ENCODE data around the gene ADAMTSL4.
A peak's percentile ranks its signal among the peaks of the same experiment; 100 is the strongest.

ADAMTSL4 gene
- 0 to 0.11 (median 0) reads per million in 3 experiments for total RNA-seq

- DNase-seq: no peak
Measured at GRCh38 chr1:150548632-150549495, at the start of gene ADAMTSL4. TSS of gene ADAMTSL4 (plus strand) at chr1:150549408. CDS start at chr1:150552289, 2,881 bp downstream.

- no peak for DNase-seq
Measured at GRCh38 chr1:150505431-150505830, 43.8 kb upstream of the ADAMTSL4 start.

DNA sequence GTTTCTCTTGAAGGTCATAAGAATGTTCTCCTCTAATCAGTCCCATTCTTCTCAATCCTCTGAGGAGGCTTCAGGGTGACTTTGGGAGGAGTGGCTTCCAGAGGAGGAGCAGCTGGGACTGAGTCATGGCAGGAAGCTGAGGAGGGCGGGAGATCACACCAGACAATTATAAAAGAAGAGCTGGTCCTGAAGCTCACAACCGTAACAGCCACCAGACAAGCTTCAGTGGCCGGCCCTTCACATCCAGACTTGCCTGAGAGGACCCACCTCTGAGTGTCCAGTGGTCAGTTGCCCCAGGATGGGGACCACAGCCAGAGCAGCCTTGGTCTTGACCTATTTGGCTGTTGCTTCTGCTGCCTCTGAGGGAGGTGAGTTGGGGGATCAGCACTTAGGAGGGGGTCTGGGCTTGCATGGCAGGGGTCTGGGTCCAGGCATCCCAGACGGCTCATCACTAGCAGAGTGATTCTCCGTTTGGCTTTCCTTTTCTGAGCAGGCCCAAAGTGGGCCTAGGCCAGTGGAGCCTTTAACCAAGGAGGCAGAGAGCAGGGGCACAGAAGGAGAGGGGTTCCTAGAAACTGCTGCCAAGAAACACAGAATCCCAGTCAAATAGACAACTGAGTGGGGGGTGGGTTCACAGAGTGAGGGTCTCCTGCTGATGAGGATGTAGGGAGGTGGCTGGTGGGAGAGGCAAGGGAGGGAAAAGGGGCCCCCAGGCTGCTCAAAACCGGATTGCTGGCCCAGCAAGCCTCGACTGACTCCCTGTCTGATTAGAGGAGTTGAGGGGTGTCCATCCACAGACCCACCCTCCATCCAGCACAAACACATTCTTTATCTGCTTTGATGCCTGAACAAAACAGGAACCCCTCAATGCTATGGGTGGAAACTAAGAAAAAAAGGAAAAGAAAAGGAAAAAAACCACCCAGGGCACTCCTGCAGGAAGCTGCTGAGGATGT lies 41.0 kb upstream of the ADAMTSL4 start, which contains the start of gene ECM1:
TSS of gene ECM1 (plus strand) at position 198 of the 953 bp plus-strand sequence. CDS start at position 299, 101 bp downstream.
- no peak for DNase-seq

- DNase-seq: no peak
Measured at GRCh38 chr1:150508982-150509381, 40.2 kb upstream of the ADAMTSL4 start.

DNA sequence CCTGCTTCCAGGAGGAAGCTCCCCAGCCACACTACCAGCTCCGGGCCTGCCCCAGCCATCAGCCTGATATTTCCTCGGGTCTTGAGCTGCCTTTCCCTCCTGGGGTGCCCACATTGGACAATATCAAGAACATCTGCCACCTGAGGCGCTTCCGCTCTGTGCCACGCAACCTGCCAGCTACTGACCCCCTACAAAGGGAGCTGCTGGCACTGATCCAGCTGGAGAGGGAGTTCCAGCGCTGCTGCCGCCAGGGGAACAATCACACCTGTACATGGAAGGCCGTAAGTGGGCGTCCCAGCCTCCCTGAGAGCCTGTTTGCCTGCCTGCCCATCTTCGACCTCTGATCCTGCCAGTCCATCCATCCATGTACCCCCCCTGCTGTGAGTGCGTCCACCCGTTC lies 37.7 kb upstream of the ADAMTSL4 start:
- DNase-seq: no peak

DNA sequence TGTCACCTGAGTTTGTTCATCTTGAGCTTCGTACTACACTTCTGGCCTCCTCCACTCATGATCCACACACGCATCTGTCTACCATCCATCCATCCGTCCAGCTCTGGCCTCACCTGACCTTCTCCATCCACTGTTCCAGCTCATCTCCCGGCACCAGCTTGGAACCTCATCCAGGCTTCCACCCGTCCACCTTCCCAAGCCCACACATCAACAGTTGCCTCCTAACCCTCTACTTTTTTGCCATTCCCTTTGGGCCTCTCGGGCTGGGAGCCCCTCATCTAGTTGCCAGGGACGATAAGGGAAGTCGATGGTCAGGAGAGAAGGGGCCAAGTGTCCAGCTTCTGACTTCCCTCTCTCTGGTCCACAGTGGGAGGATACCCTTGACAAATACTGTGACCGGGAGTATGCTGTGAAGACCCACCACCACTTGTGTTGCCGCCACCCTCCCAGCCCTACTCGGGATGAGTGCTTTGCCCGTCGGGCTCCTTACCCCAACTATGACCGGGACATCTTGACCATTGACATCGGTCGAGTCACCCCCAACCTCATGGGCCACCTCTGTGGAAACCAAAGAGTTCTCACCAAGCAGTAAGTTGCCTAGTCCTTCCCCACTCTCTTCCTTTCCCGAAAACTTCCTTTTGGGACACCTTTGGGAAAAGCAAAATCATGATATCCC lies 37.1 kb upstream of the ADAMTSL4 start:
- no peak for DNase-seq

DNA sequence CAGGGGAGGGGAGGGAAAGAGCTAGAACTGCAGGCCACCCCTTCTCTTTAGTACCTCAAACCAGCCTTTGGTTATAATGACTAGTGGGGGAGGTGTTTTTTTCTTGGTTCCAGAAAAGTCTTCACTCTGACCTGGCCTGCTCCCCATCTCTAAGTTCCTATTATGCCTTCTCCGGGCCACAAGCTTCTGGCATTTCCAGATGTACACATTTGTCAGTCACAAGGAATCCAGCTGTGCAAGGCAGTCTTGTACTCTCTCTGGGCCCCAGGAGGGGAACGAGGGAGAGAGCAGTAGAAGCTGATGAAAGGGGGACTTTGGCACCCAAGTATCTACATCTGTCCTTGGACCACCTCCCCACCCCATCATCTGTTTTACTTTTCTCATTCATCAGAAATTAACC lies 36.4 kb upstream of the ADAMTSL4 start:
- DNase-seq: no peak

- DNase-seq: no peak
Measured at GRCh38 chr1:150513351-150513791, 35.8 kb upstream of the ADAMTSL4 start.

GRCh38 chr1:150514260-150514659 lies 34.9 kb upstream of the ADAMTSL4 start:
- DNase-seq: no peak

GRCh38 chr1:150514913-150515327 lies 34.3 kb upstream of the ADAMTSL4 start:
- DNase-seq: no peak

- peak; percentile 88 for DNase-seq
Measured at GRCh38 chr1:150515328-150516049, 33.7 kb upstream of the ADAMTSL4 start, which contains the start of gene FALEC. TSS of gene FALEC (plus strand) at chr1:150515752.

- peak; percentile 8 for DNase-seq
Measured at GRCh38 chr1:150516050-150516591, 33.1 kb upstream of the ADAMTSL4 start.

DNA sequence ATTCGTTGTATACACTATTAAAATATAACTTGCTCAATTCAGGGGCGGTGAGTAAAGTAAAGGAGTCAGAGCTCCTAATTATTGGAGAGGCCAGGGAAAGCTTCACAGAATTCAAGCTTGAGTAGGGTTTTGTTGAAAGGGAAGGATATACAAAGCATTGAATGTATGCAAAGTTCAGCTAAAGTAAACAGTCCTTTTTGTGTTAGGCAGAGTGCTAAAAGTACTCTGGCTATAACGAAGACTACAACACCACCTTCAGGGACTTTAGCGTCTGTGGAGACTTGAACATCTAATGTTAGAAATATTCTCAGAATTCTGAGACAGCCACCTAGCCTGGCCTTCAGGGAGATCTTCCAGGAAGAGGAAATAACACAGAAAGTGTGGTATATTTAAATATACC lies 32.6 kb upstream of the ADAMTSL4 start:
- DNase-seq: no peak

- no peak for DNase-seq
Measured at GRCh38 chr1:150521196-150521968, 27.8 kb upstream of the ADAMTSL4 start.

- no peak for DNase-seq
Measured at GRCh38 chr1:150525348-150525747, 23.9 kb upstream of the ADAMTSL4 start.

- no peak for DNase-seq
Measured at GRCh38 chr1:150528196-150528595, 21.0 kb upstream of the ADAMTSL4 start.

- DNase-seq: no peak
Measured at GRCh38 chr1:150529017-150529416, 20.2 kb upstream of the ADAMTSL4 start.

DNA sequence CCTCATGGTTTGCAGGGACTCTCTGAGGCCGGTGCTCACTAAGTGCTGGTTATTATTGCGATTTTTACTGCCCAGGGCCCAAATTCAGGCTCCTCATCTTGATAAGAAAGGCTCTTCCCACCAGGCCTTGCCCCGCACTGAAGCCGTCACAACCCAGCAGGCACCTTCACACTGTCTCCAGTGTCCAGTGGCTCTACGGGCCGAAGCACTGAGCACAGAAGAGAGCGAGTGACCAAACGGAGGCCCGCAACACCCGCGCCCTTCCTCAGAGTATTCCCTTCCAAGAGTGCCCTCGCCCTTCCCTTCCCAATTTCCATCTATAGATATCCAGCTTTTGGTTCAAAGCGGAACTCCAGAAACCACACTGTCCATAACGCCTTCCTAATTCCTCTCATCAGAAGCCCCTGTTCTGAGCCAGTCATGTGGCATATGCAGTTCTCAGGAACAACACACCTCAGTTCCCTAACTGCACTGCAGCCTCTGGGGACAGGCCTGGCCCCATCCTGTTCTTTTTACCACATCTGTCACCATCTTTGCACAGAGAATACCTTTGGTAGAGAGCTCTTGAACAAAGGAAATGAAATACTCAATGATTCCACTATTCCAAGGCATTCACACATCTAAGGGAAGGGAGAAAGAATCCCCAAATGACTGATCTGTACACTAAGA lies 18.6 kb upstream of the ADAMTSL4 start:
- DNase-seq: no peak

DNA sequence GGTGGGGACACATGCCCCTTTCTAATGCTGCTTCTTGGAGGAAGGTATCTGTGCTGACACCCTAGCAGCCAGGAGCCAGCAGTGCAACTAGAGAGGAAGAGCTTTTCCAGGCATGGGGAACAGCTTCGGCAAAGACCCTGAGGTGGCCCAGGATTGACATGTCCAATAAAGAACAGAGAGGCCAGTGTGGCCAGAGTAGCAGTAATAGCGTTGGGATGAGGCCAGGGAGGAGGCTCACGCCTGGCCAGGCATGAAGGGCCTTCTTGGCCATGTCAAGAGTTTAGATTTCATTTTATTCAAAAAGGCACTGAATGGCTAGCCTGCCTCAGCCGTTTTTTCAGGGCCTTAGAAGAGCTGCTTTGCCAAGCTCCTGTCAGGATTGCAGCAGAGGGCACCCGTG lies 16.3 kb upstream of the ADAMTSL4 start:
- no peak for DNase-seq

DNA sequence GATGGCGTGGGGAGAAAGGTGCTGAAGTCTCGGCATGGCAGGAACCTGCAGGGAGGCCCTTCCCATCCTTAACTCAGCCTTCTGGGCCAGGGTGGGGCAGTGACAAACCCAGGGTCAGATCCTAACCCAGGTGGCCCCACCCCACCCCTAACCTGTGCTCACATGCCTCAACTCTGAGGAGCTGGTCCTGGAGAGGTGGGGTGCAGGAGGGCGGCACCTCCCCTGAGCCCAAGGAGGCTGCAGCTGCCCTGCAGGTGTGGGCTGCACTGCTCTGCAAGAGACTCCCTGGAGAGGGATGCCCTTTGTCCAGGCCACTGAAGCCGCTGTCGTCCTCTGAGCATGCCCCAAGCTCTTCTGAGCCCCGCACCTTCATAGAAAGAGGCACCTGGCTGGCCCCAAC lies 15.2 kb upstream of the ADAMTSL4 start:
- no peak for DNase-seq
